ENCODE results near the gene P2RX3. TPM values are rescaled to one million over a fixed set of nuclear protein-coding genes. Genes with fewer than 3 reads are reported as not detected.

Gene P2RX3
- total and polyA plus RNA-seq, 2 donors (not counting 1 experiment from before 2014, with no cell fraction given): not detected

- H2AFZ ChIP-seq (ENCODE audit: low read length): no peak overlapping the region
- TF ChIP-seq EZH2 (IDR thresholded peaks at IDR 0.05; ENCODE audit: low read length, missing control alignments) (no peak), CTCF (conservative IDR thresholded peaks at IDR 0.05 in 1 of 2, IDR thresholded peaks at IDR 0.05 in 1 of 2; ENCODE audit: low read depth in 1 of 2, low read length in 2 of 2) (no peak)
- H3K9me3 ChIP-seq (ENCODE audit: control insufficient read depth, insufficient read depth, low read depth, low read length): no peaks in the 10 kb centered on the region
- H3K9ac ChIP-seq (ENCODE audit: insufficient read depth, low read length): no peak overlapping the region
- no peaks in the 10 kb centered on the region for H4K20me1 ChIP-seq (ENCODE audit: control insufficient read depth, extremely low read depth, insufficient read depth, low read length)
- no peaks in the 10 kb centered on the region for H3K36me3 ChIP-seq (ENCODE audit: control insufficient read depth, insufficient read depth, low read length)
- no peaks in the 10 kb centered on the region for H3K27me3 ChIP-seq (ENCODE audit: control insufficient read depth, insufficient read depth, low read length)
- no peak overlapping the region for H3K4me3 ChIP-seq (replicated peaks in 1 of 4; ENCODE audit: control extremely low read depth in 1 of 4, insufficient read depth in 1 of 4, low read depth in 3 of 4, low read length in 4 of 4)
- no peak overlapping the region for H3K27ac ChIP-seq (ENCODE audit: insufficient read depth, low read length)
- H3K4me1 ChIP-seq (ENCODE audit: control insufficient read depth, extremely low read depth, insufficient read depth, low read length): no peaks in the 10 kb centered on the region
- DNase-seq (ENCODE audit: low read depth in 2 of 2): peak in 1 of 2 donors; percentile 8
- no peaks in the 10 kb centered on the region for H3K79me2 ChIP-seq (ENCODE audit: control insufficient read depth, insufficient read depth, low read length)
- H3K4me2 ChIP-seq (ENCODE audit: extremely low read depth, insufficient read depth, low read length): no peak overlapping the region
Observed at GRCh38 chr11:57348636-57349313, 10.6 kb downstream of the P2RX3 start.

- no peak overlapping the region for H3K4me2 ChIP-seq (ENCODE audit: extremely low read depth, insufficient read depth, low read length)
- no peaks in the 10 kb centered on the region for H3K9me3 ChIP-seq (ENCODE audit: control insufficient read depth, insufficient read depth, low read depth, low read length)
- H3K4me3 ChIP-seq (replicated peaks in 1 of 4; ENCODE audit: control extremely low read depth in 1 of 4, insufficient read depth in 1 of 4, low read depth in 3 of 4, low read length in 4 of 4): no peak overlapping the region
- no peaks in the 10 kb centered on the region for H3K27me3 ChIP-seq (ENCODE audit: control insufficient read depth, insufficient read depth, low read length)
- H2AFZ ChIP-seq (ENCODE audit: low read length): peak overlapping the region; percentile 7
- peak; percentile 21 to 44 for DNase-seq (ENCODE audit: low read depth in 2 of 2)
- H3K4me1 ChIP-seq (ENCODE audit: control insufficient read depth, extremely low read depth, insufficient read depth, low read length): no peaks in the 10 kb centered on the region
- no peak overlapping the region for H3K27ac ChIP-seq (ENCODE audit: insufficient read depth, low read length)
- H3K36me3 ChIP-seq (ENCODE audit: control insufficient read depth, insufficient read depth, low read length): no peaks in the 10 kb centered on the region
- TF ChIP-seq EZH2 (IDR thresholded peaks at IDR 0.05; ENCODE audit: low read length, missing control alignments) (no peak), CTCF (conservative IDR thresholded peaks at IDR 0.05 in 1 of 2, IDR thresholded peaks at IDR 0.05 in 1 of 2; ENCODE audit: low read depth in 1 of 2, low read length in 2 of 2) (peak; percentile 68 to 81)
- H3K79me2 ChIP-seq (ENCODE audit: control insufficient read depth, insufficient read depth, low read length): no peaks in the 10 kb centered on the region
- H4K20me1 ChIP-seq (ENCODE audit: control insufficient read depth, extremely low read depth, insufficient read depth, low read length): no peaks in the 10 kb centered on the region
- H3K9ac ChIP-seq (ENCODE audit: insufficient read depth, low read length): no peak overlapping the region
Observed at GRCh38 chr11:57349491-57350274, 11.5 kb downstream of the P2RX3 start.

- no peaks in the 10 kb centered on the region for H3K9me3 ChIP-seq (ENCODE audit: control insufficient read depth, insufficient read depth, low read depth, low read length)
- no peaks in the 10 kb centered on the region for H4K20me1 ChIP-seq (ENCODE audit: control insufficient read depth, extremely low read depth, insufficient read depth, low read length)
- no peak for TF ChIP-seq CTCF (conservative IDR thresholded peaks at IDR 0.05 in 1 of 2, IDR thresholded peaks at IDR 0.05 in 1 of 2; ENCODE audit: low read depth in 1 of 2, low read length in 2 of 2)
- no peak for TF ChIP-seq EZH2 (IDR thresholded peaks at IDR 0.05; ENCODE audit: low read length, missing control alignments)
- H3K27ac ChIP-seq (ENCODE audit: insufficient read depth, low read length): no peak overlapping the region
- no peaks in the 10 kb centered on the region for H3K27me3 ChIP-seq (ENCODE audit: control insufficient read depth, insufficient read depth, low read length)
- no peaks in the 10 kb centered on the region for H3K4me1 ChIP-seq (ENCODE audit: control insufficient read depth, extremely low read depth, insufficient read depth, low read length)
- no peak overlapping the region for H3K9ac ChIP-seq (ENCODE audit: insufficient read depth, low read length)
- H3K79me2 ChIP-seq (ENCODE audit: control insufficient read depth, insufficient read depth, low read length): no peaks in the 10 kb centered on the region
- no peak overlapping the region for H2AFZ ChIP-seq (ENCODE audit: low read length)
- no peak for DNase-seq (ENCODE audit: low read depth in 2 of 2)
- no peaks in the 10 kb centered on the region for H3K36me3 ChIP-seq (ENCODE audit: control insufficient read depth, insufficient read depth, low read length)
- no peak overlapping the region for H3K4me2 ChIP-seq (ENCODE audit: extremely low read depth, insufficient read depth, low read length)
- H3K4me3 ChIP-seq (replicated peaks in 1 of 4; ENCODE audit: control extremely low read depth in 1 of 4, insufficient read depth in 1 of 4, low read depth in 3 of 4, low read length in 4 of 4): no peak overlapping the region
Observed at GRCh38 chr11:57353036-57353435, 14.9 kb downstream of the P2RX3 start.

All from fibroblast of lung (primary cell).